ENCODE data around the gene SCN7A.
A peak's percentile ranks its signal among the peaks of the same experiment; 100 is the strongest.

SCN7A gene

GRCh38 chr2:166454006-166454595 is 39.9 kb downstream of the SCN7A start:
- WGBS (ENCODE audit: insufficient coverage): no CpG with 5 or more reads among the region's 2 CpGs
- Histone ChIP-seq H3K4me1 (ENCODE audit: control extremely low read depth in 1 of 4, control insufficient read depth in 4 of 4, insufficient read depth in 4 of 4, low read length in 3 of 4) (no peaks in the 10 kb centered on the region), H3K27ac (ENCODE audit: insufficient read depth in 1 of 2, low read depth in 1 of 2, low read length in 2 of 2, poor library complexity in 1 of 2, severe bottlenecking in 2 of 2) (no peak overlapping the region), H3K27me3 (replicated peaks in 2 of 5; ENCODE audit: control insufficient read depth in 4 of 5, insufficient read depth in 5 of 5, low read length in 4 of 5) (no peaks in the 10 kb centered on the region), H3K4me3 (ENCODE audit: control insufficient read depth in 1 of 7, extremely low read depth in 1 of 7, insufficient read depth in 4 of 7, low read depth in 2 of 7, low read length in 6 of 7) (no peak overlapping the region), H3K36me3 (ENCODE audit: control insufficient read depth in 4 of 4, insufficient read depth in 4 of 4, low read length in 3 of 4) (no peaks in the 10 kb centered on the region), H3K9me3 (ENCODE audit: control extremely low read depth in 1 of 5, control insufficient read depth in 4 of 5, insufficient read depth in 2 of 5, low read depth in 1 of 5, low read length in 4 of 5) (no peaks in the 10 kb centered on the region)
- no peak for DNase-seq
- ChIA-PET CTCF (no interaction called here), POLR2A (no interaction called here)

GRCh38 chr2:166451468-166451867 is 42.6 kb downstream of the SCN7A start:
- 100% methylated on average over 1 of the region's 1 CpG for WGBS (ENCODE audit: insufficient coverage)
- DNase-seq: no peak
- no peak overlapping the region for H3K27ac ChIP-seq (ENCODE audit: insufficient read depth in 1 of 2, low read depth in 1 of 2, low read length in 2 of 2, poor library complexity in 1 of 2, severe bottlenecking in 2 of 2)
- peaks cover 0 to 2% (median 0%) of the 10 kb centered on the region in 5 experiments for H3K9me3 ChIP-seq (ENCODE audit: control extremely low read depth in 1 of 5, control insufficient read depth in 4 of 5, insufficient read depth in 2 of 5, low read depth in 1 of 5, low read length in 4 of 5)
- ChIA-PET POLR2A (no interaction called here), CTCF (no interaction called here)
- H3K27me3 ChIP-seq (replicated peaks in 2 of 5; ENCODE audit: control insufficient read depth in 4 of 5, insufficient read depth in 5 of 5, low read length in 4 of 5): no peaks in the 10 kb centered on the region
- no peaks in the 10 kb centered on the region for H3K4me1 ChIP-seq (ENCODE audit: control extremely low read depth in 1 of 4, control insufficient read depth in 4 of 4, insufficient read depth in 4 of 4, low read length in 3 of 4)
- no peak overlapping the region for H3K4me3 ChIP-seq (ENCODE audit: control insufficient read depth in 1 of 7, extremely low read depth in 1 of 7, insufficient read depth in 4 of 7, low read depth in 2 of 7, low read length in 6 of 7)
- no peaks in the 10 kb centered on the region for H3K36me3 ChIP-seq (ENCODE audit: control insufficient read depth in 4 of 4, insufficient read depth in 4 of 4, low read length in 3 of 4)

GRCh38 chr2:166449439-166449838 is 44.6 kb downstream of the SCN7A start:
- WGBS (ENCODE audit: insufficient coverage): 13% methylated on average over 1 of the region's 1 CpG
- ChIA-PET CTCF (no interaction called here), POLR2A (interaction anchor here (0.6 kb wide), 1 partner anchor 1001 kb away, joined by 3 read pairs; no protein-coding TSS in a partner anchor)
- Histone ChIP-seq H3K9me3 (ENCODE audit: control extremely low read depth in 1 of 5, control insufficient read depth in 4 of 5, insufficient read depth in 2 of 5, low read depth in 1 of 5, low read length in 4 of 5) (peaks cover 0 to 2% (median 0%) of the 10 kb centered on the region in 5 experiments), H3K4me1 (ENCODE audit: control extremely low read depth in 1 of 4, control insufficient read depth in 4 of 4, insufficient read depth in 4 of 4, low read length in 3 of 4) (no peaks in the 10 kb centered on the region), H3K36me3 (ENCODE audit: control insufficient read depth in 4 of 4, insufficient read depth in 4 of 4, low read length in 3 of 4) (no peaks in the 10 kb centered on the region), H3K27me3 (replicated peaks in 2 of 5; ENCODE audit: control insufficient read depth in 4 of 5, insufficient read depth in 5 of 5, low read length in 4 of 5) (no peaks in the 10 kb centered on the region), H3K27ac (ENCODE audit: insufficient read depth in 1 of 2, low read depth in 1 of 2, low read length in 2 of 2, poor library complexity in 1 of 2, severe bottlenecking in 2 of 2) (no peak overlapping the region), H3K4me3 (ENCODE audit: control insufficient read depth in 1 of 7, extremely low read depth in 1 of 7, insufficient read depth in 4 of 7, low read depth in 2 of 7, low read length in 6 of 7) (no peak overlapping the region)
- peak in 2 of 3 donors; percentile 36 to 48 for DNase-seq

GRCh38 chr2:166448106-166448505 is 45.9 kb downstream of the SCN7A start:
- H3K4me3 ChIP-seq (ENCODE audit: control insufficient read depth in 1 of 7, extremely low read depth in 1 of 7, insufficient read depth in 4 of 7, low read depth in 2 of 7, low read length in 6 of 7): no peak overlapping the region
- no peak overlapping the region for H3K27ac ChIP-seq (ENCODE audit: insufficient read depth in 1 of 2, low read depth in 1 of 2, low read length in 2 of 2, poor library complexity in 1 of 2, severe bottlenecking in 2 of 2)
- H3K9me3 ChIP-seq (ENCODE audit: control extremely low read depth in 1 of 5, control insufficient read depth in 4 of 5, insufficient read depth in 2 of 5, low read depth in 1 of 5, low read length in 4 of 5): peaks cover 0 to 2% (median 0%) of the 10 kb centered on the region in 5 experiments
- POLR2A ChIA-PET: no interaction called here
- no peaks in the 10 kb centered on the region for H3K36me3 ChIP-seq (ENCODE audit: control insufficient read depth in 4 of 4, insufficient read depth in 4 of 4, low read length in 3 of 4)
- DNase-seq: no peak
- no peaks in the 10 kb centered on the region for H3K4me1 ChIP-seq (ENCODE audit: control extremely low read depth in 1 of 4, control insufficient read depth in 4 of 4, insufficient read depth in 4 of 4, low read length in 3 of 4)
- CTCF ChIA-PET: no interaction called here
- no peaks in the 10 kb centered on the region for H3K27me3 ChIP-seq (replicated peaks in 2 of 5; ENCODE audit: control insufficient read depth in 4 of 5, insufficient read depth in 5 of 5, low read length in 4 of 5)

GRCh38 chr2:166444306-166444705 is 49.7 kb downstream of the SCN7A start:
- Histone ChIP-seq H3K9me3 (ENCODE audit: control extremely low read depth in 1 of 5, control insufficient read depth in 4 of 5, insufficient read depth in 2 of 5, low read depth in 1 of 5, low read length in 4 of 5) (peaks cover 0 to 2% (median 0%) of the 10 kb centered on the region in 5 experiments), H3K27me3 (replicated peaks in 2 of 5; ENCODE audit: control insufficient read depth in 4 of 5, insufficient read depth in 5 of 5, low read length in 4 of 5) (no peaks in the 10 kb centered on the region), H3K4me1 (ENCODE audit: control extremely low read depth in 1 of 4, control insufficient read depth in 4 of 4, insufficient read depth in 4 of 4, low read length in 3 of 4) (no peaks in the 10 kb centered on the region), H3K4me3 (ENCODE audit: control insufficient read depth in 1 of 7, extremely low read depth in 1 of 7, insufficient read depth in 4 of 7, low read depth in 2 of 7, low read length in 6 of 7) (no peak overlapping the region), H3K36me3 (ENCODE audit: control insufficient read depth in 4 of 4, insufficient read depth in 4 of 4, low read length in 3 of 4) (no peaks in the 10 kb centered on the region), H3K27ac (ENCODE audit: insufficient read depth in 1 of 2, low read depth in 1 of 2, low read length in 2 of 2, poor library complexity in 1 of 2, severe bottlenecking in 2 of 2) (no peak overlapping the region)
- CTCF ChIA-PET: no interaction called here
- POLR2A ChIA-PET: no interaction called here
- no peak for DNase-seq

- no peak overlapping the region for H3K27ac ChIP-seq (ENCODE audit: insufficient read depth in 1 of 2, low read depth in 1 of 2, low read length in 2 of 2, poor library complexity in 1 of 2, severe bottlenecking in 2 of 2)
- H3K36me3 ChIP-seq (ENCODE audit: control insufficient read depth in 4 of 4, insufficient read depth in 4 of 4, low read length in 3 of 4): no peaks in the 10 kb centered on the region
- WGBS (ENCODE audit: insufficient coverage): 80% methylated on average over 1 of the region's 3 CpGs
- no peaks in the 10 kb centered on the region for H3K27me3 ChIP-seq (replicated peaks in 2 of 5; ENCODE audit: control insufficient read depth in 4 of 5, insufficient read depth in 5 of 5, low read length in 4 of 5)
- peaks cover 0 to 3% (median 0%) of the 10 kb centered on the region in 5 experiments for H3K9me3 ChIP-seq (ENCODE audit: control extremely low read depth in 1 of 5, control insufficient read depth in 4 of 5, insufficient read depth in 2 of 5, low read depth in 1 of 5, low read length in 4 of 5)
- H3K4me1 ChIP-seq (ENCODE audit: control extremely low read depth in 1 of 4, control insufficient read depth in 4 of 4, insufficient read depth in 4 of 4, low read length in 3 of 4): no peaks in the 10 kb centered on the region
- H3K4me3 ChIP-seq (ENCODE audit: control insufficient read depth in 1 of 7, extremely low read depth in 1 of 7, insufficient read depth in 4 of 7, low read depth in 2 of 7, low read length in 6 of 7): no peak overlapping the region
- DNase-seq: no peak
- ChIA-PET POLR2A (no interaction called here), CTCF (no interaction called here)
Observed at GRCh38 chr2:166440313-166440712, 53.7 kb downstream of the SCN7A start.

GRCh38 chr2:166439078-166439477 is 55.0 kb downstream of the SCN7A start:
- H3K27ac ChIP-seq (ENCODE audit: insufficient read depth in 1 of 2, low read depth in 1 of 2, low read length in 2 of 2, poor library complexity in 1 of 2, severe bottlenecking in 2 of 2): no peak overlapping the region
- DNase-seq: no peak
- CTCF ChIA-PET: no interaction called here
- H3K4me3 ChIP-seq (ENCODE audit: control insufficient read depth in 1 of 7, extremely low read depth in 1 of 7, insufficient read depth in 4 of 7, low read depth in 2 of 7, low read length in 6 of 7): no peak overlapping the region
- H3K36me3 ChIP-seq (ENCODE audit: control insufficient read depth in 4 of 4, insufficient read depth in 4 of 4, low read length in 3 of 4): no peaks in the 10 kb centered on the region
- H3K4me1 ChIP-seq (ENCODE audit: control extremely low read depth in 1 of 4, control insufficient read depth in 4 of 4, insufficient read depth in 4 of 4, low read length in 3 of 4): no peaks in the 10 kb centered on the region
- peaks cover 0 to 3% (median 0%) of the 10 kb centered on the region in 5 experiments for H3K9me3 ChIP-seq (ENCODE audit: control extremely low read depth in 1 of 5, control insufficient read depth in 4 of 5, insufficient read depth in 2 of 5, low read depth in 1 of 5, low read length in 4 of 5)
- H3K27me3 ChIP-seq (replicated peaks in 2 of 5; ENCODE audit: control insufficient read depth in 4 of 5, insufficient read depth in 5 of 5, low read length in 4 of 5): no peaks in the 10 kb centered on the region
- POLR2A ChIA-PET: no interaction called here

All from common myeloid progenitor, CD34-positive (primary cell).